ENCODE results near the gene GEMIN7. TPM values are rescaled to one million over a fixed set of nuclear protein-coding genes. Genes with fewer than 3 reads are reported as not detected.

GEMIN7 gene
- total RNA-seq, 4 donors from 2014 or later, result 10.6 to 22.7 (median 19.1) TPM

GRCh38 chr19:45139286-45140143 is 60.5 kb downstream of the GEMIN7 start:
- no peak for TF ChIP-seq POLR2A (IDR thresholded peaks at IDR 0.05)

GRCh38 chr19:45140144-45140503 is 61.1 kb downstream of the GEMIN7 start:
- Histone ChIP-seq H3K36me3 (peaks cover 0 to 12% of the 10 kb centered on the region in 2 donors), H3K4me3 (replicated peaks in 1 of 3) (no peak overlapping the region), H3K27ac (no peak overlapping the region), H3K27me3 (no peaks in the 10 kb centered on the region), H3K9me3 (no peaks in the 10 kb centered on the region), H3K4me1 (peaks cover 20 to 61% of the 10 kb centered on the region in 2 donors)
- intact Hi-C loops (cut with DNase I), result no loop called here
- 59% methylated on average over 3 to 8 of the region's 8 CpGs for WGBS, 2 donors
- no peak for DNase-seq
- TF ChIP-seq POLR2A (IDR thresholded peaks at IDR 0.05), result no peak
- TF ChIP-seq, protein P1, sequence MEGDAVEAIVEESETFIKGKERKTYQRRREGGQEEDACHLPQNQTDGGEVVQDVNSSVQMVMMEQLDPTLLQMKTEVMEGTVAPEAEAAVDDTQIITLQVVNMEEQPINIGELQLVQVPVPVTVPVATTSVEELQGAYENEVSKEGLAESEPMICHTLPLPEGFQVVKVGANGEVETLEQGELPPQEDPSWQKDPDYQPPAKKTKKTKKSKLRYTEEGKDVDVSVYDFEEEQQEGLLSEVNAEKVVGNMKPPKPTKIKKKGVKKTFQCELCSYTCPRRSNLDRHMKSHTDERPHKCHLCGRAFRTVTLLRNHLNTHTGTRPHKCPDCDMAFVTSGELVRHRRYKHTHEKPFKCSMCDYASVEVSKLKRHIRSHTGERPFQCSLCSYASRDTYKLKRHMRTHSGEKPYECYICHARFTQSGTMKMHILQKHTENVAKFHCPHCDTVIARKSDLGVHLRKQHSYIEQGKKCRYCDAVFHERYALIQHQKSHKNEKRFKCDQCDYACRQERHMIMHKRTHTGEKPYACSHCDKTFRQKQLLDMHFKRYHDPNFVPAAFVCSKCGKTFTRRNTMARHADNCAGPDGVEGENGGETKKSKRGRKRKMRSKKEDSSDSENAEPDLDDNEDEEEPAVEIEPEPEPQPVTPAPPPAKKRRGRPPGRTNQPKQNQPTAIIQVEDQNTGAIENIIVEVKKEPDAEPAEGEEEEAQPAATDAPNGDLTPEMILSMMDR (IDR thresholded peaks at IDR 0.05), result no peak

More at GRCh38 chr19:45139286-45140143, 60.5 kb downstream of the GEMIN7 start:
- H3K4me1 ChIP-seq, result peaks cover 25 to 59% of the 10 kb centered on the region in 2 donors
- WGBS, 2 donors, result 84% methylated on average over 16 to 19 of the region's 24 CpGs
- peak overlapping the region in 1 of 3 donors; percentile 2 for H3K27ac ChIP-seq
- H3K27me3 ChIP-seq, result no peaks in the 10 kb centered on the region
- no peaks in the 10 kb centered on the region for H3K9me3 ChIP-seq
- intact Hi-C loops (cut with DNase I), result no loop called here
- no peak overlapping the region for H3K4me3 ChIP-seq (replicated peaks in 1 of 3)
- no peak for DNase-seq
- peaks cover 0 to 7% of the 10 kb centered on the region in 2 donors for H3K36me3 ChIP-seq

GRCh38 chr19:45140533-45140932 is 61.5 kb downstream of the GEMIN7 start:
- intact Hi-C loops (cut with DNase I), result no loop called here
- no peaks in the 10 kb centered on the region for H3K9me3 ChIP-seq
- TF ChIP-seq, protein P1 (IDR thresholded peaks at IDR 0.05), result no peak
- TF ChIP-seq POLR2A (IDR thresholded peaks at IDR 0.05), result no peak
- no peak for DNase-seq
- H3K36me3 ChIP-seq, result peaks cover 0 to 16% of the 10 kb centered on the region in 2 donors
- no peaks in the 10 kb centered on the region for H3K27me3 ChIP-seq
- H3K27ac ChIP-seq, result no peak overlapping the region
- peaks cover 20 to 61% of the 10 kb centered on the region in 2 donors for H3K4me1 ChIP-seq
- 77 to 82% methylated on average over 9 to 11 of the region's 11 CpGs for WGBS, 2 donors
- H3K4me3 ChIP-seq (replicated peaks in 1 of 3), result no peak overlapping the region

Small RNA genes lying within 50 kb of the gene (small RNA-seq; reads per million reads assigned to genes)
- not detected for gene RNU6-611P

Other genes with a start within 250 kb of the GEMIN7 start
- 100 to 1,000 TPM in 3 of 4 donors, 10 to 100 TPM in 1; 88.6 to 164 (median 117) TPM for gene NECTIN2, start 233.0 kb upstream of the GEMIN7 start, total RNA-seq
- gene TOMM40, start 188.0 kb upstream of the GEMIN7 start, total RNA-seq, result 10 to 100 TPM; 40.2 to 82.8 (median 58.3) TPM
- gene APOE, start 173.5 kb upstream of the GEMIN7 start, total RNA-seq, result 100 to 1,000 TPM; 199 to 635 (median 313) TPM
- 100 to 1,000 TPM in 1 of 4 donors, 10 to 100 TPM in 2, 1 to 10 TPM in 1; 4.1 to 113 (median 45.6) TPM for gene APOC1, start 164.7 kb upstream of the GEMIN7 start, total RNA-seq
- gene APOC4, start 137.0 kb upstream of the GEMIN7 start, total RNA-seq, result not detected
- gene APOC2, start 133.2 kb upstream of the GEMIN7 start, total RNA-seq, result 1 to 10 TPM in 2 of 4 donors, not detected in 2; 1.6 to 3.3 TPM
- 100 to 1,000 TPM in 2 of 4 donors, 10 to 100 TPM in 2; 65.4 to 117 (median 104) TPM for gene CLPTM1, start 123.9 kb upstream of the GEMIN7 start, total RNA-seq
- 10 to 100 TPM in 2 of 4 donors, 1 to 10 TPM in 2; 6.7 to 11.3 (median 9.1) TPM for gene RELB, start 77.8 kb upstream of the GEMIN7 start, total RNA-seq
- 10 to 100 TPM; 48.2 to 96.8 (median 95.0) TPM for gene CLASRP, start 40.2 kb upstream of the GEMIN7 start, total RNA-seq
- gene ZNF296, start 2.8 kb upstream of the GEMIN7 start, total RNA-seq, result 1 to 10 TPM in 1 of 4 donors, under 1 TPM in 2, not detected in 1; 0.34 to 2.1 (median 0.78) TPM
- 10 to 100 TPM; 34.9 to 59.7 (median 42.9) TPM for gene PPP1R37, start 13.9 kb downstream of the GEMIN7 start, total RNA-seq
- 1 to 10 TPM in 1 of 4 donors, under 1 TPM in 3; 0.44 to 1.3 (median 0.68) TPM for gene NKPD1, start 81.7 kb downstream of the GEMIN7 start, total RNA-seq
- gene TRAPPC6A, start 99.0 kb downstream of the GEMIN7 start, total RNA-seq, result 10 to 100 TPM; 25.0 to 53.3 (median 38.8) TPM
- 10 to 100 TPM in 3 of 4 donors, 1 to 10 TPM in 1; 9.1 to 15.4 (median 11.9) TPM for gene BLOC1S3, start 99.5 kb downstream of the GEMIN7 start, total RNA-seq
- 10 to 100 TPM in 2 of 4 donors, 1 to 10 TPM in 2; 2.1 to 17.2 (median 11.4) TPM for gene EXOC3L2, start 166.1 kb downstream of the GEMIN7 start, total RNA-seq
- gene MARK4, start 172.0 kb downstream of the GEMIN7 start, total RNA-seq, result 10 to 100 TPM; 18.5 to 25.1 (median 22.1) TPM
- under 1 TPM in 1 of 4 donors, not detected in 3; 0.27 TPM for gene CKM, start 243.6 kb downstream of the GEMIN7 start, total RNA-seq